Measurements from ENCODE around the gene FXYD7.
"Not testable (repeated sequence)": the region's sequence is repeated elsewhere in the genome, so short reads cannot be mapped to it uniquely, and the experiment has no call there.

FXYD7 gene

DNA sequence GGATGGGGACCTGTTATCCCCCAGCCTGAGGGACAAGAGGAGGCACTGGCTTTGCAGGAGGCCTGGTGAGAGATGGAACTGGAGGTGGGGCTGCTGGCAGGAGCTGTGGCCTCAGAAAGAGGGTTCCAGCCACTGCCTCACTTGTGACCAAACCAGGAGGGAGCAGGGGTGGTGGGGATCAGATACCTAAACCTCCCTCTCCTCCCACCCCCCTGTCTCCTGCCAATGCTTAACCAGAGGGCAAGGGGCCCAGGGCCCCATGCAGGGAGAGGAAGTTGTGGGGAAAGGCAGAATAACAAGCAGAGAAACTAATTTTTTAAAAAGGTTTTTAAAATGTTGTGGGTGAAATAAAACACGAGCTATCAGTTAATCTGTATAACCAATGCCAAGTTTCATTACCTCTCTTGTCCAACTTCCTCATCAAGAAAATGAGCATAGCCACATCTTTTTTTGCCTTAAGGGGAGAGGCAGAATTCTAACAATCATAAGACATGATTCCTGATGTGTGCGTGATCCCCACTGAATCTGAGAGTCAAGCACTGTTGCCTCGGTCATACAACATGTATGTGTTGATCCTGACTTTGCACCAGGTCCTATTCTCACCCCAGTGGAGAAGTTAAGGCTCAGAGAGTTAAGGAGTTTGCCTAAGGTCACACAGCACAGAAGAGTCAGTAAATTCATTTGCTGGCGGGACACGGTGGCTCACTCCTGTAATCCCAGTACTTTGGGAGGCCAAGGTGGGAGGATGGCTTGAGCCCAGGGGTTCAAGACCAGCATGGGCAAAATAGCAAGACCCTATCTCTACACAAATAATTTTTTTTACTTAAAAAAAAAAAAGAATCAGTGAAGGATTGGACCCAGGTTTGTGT, 24.4 kb downstream of the FXYD7 start:
- DNase-seq: no peak

DNA sequence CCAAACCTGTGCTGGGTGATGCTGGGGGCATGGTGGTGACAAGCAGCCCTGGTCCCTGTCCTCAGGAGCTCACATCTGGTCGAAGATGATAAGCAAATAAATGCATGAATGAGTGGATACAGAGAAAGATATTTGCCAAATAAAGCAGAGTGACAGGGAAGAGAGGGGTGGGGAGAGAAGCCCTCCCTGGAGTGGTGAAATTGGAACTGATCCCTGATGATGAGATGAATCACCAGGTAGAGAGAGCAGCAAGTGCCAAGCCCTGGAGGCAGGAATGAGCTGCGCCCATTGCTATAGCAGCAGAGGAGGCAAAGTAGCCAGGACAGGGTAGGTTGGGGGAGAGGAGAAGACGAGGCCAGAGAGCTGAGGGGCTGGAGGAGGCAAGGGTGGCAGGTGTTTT, 25.1 kb downstream of the FXYD7 start:
- no peak for DNase-seq

DNA sequence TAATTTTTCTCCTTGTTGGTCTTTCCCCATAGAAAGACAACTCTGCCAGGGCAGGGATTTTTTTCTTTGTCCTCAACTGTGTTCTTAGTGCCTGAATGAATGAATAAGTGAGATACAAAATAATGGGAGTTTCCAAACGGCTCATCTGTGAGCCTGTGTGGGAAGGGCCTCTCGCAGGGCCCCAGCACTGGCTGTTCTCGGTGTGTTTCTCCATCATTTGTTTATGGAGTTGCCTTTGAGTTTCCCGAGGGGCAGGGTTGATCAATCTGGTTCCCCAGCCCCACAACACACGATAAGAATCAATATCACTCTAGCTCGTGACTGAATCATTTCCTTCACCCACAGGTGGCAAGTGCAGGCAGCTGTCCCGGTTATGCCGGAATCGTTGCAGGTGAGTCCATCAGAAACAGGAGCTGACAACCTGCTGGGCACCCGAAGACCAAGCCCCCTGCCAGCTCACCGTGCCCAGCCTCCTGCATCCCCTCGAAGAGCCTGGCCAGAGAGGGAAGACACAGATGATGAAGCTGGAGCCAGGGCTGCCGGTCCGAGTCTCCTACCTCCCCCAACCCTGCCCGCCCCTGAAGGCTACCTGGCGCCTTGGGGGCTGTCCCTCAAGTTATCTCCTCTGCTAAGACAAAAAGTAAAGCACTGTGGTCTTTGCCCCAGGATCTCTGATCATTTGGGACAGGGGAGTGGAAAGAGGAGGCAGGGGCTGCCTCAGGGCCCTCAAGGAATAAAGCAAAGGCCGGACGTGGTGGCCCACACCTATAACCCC, 26.4 kb downstream of the FXYD7 start:
- no peak for DNase-seq

- DNase-seq: no peak
Observed at GRCh38 chr19:35170359-35171061, 27.5 kb downstream of the FXYD7 start.

DNA sequence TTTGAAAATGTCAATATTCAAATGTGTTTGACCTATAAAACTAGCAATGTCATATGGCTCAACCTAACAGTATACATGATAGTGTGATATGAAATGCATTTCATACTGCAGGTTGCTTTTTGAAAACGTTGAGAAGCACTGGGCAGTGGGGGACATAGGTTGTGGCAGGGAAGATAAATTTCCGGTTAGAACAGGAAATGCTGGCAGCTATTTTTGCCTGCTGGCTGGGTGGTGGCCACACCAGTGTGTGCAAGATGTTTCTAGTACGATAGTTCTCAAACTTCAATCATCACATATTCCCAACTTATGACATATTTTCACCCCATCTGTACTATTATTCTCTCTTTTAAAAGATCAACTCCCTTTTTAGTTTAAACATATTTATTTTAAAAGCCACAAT, 28.7 kb downstream of the FXYD7 start:
- no peak for DNase-seq

DNA sequence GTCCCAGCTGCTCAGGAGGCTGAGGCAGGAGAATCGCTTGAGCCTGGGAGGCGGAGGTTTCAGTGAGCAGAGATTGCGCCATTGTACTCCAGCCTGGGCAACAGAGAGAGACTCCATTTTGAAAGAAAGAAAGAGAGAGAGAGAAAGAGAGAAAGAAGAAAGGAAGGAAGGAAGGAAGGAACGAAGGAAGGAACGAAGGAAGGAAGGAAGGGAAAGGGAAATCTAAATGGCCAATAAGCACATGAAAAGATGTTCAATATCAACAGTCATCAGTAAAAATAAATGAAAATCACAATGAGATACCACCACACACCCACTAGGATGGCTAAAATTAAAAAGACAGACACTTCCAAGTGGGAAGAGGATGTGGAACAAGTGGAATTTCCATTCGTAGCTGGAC, 31.2 kb downstream of the FXYD7 start:
- DNase-seq: no peak

DNA sequence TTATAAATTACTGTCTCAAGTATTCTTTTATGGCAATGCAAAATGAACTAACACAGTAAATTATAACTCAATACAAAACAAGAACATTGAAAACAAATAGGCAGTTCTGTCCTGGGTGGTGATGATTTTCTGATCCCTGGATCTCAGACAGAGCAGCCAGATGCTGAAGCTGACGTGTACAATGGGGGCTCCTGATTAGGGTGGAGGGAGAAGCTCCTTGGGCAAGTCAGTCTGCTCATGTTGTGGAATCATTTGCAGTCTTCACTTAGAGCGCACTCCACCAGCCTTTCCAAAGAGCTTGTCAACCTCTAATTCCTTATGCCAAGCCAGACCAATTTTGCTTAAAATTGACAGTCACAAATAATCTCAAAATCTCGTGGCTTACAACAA, 33.1 kb downstream of the FXYD7 start:
- no peak for DNase-seq

- DNase-seq: no peak
Observed at GRCh38 chr19:35177377-35178274, 34.6 kb downstream of the FXYD7 start.

DNA sequence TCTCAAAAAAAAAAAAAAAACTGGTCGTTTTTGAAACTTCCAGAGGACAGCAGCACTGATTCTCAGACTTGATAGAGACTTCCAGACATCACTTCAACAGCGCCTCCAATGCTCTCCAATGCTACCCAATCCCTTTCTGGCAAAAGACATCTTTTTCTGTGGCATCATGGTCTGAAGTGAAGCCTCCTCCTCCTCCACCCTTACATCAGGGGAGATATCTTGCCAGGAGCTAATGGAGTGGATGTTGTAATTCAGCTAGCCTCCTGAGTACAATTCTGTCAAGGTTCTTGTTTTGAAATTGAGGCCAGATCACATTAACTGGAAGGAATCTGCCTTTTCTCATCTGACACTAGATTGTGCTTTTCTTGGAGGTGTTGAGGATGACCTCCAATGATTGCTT, 35.6 kb downstream of the FXYD7 start:
- no peak for DNase-seq

GRCh38 chr19:35179830-35180229, 36.8 kb downstream of the FXYD7 start:
- DNase-seq: no peak

- no peak for DNase-seq
Observed at GRCh38 chr19:35181387-35181786, 38.3 kb downstream of the FXYD7 start.

GRCh38 chr19:35184267-35184666, 41.2 kb downstream of the FXYD7 start:
- no peak for DNase-seq

DNA sequence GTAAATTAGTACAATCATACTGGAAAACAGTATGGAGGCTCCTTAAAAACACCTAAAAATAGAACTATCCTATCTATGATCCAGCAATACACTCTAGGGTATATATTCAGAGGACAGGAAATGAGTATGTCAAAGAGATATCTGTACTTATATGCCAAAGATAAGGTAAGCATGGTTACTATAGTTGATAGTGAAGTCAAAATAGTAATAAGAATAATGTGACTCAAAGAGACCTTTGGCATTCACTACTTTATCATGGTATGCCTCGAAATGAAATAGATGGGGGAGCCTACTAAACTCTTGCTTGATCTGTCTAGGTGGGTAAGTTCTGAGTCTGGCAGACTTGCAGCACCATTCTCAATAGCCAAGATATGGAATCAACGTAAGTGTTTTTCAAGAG, 41.8 kb downstream of the FXYD7 start:
- DNase-seq: no peak

DNA sequence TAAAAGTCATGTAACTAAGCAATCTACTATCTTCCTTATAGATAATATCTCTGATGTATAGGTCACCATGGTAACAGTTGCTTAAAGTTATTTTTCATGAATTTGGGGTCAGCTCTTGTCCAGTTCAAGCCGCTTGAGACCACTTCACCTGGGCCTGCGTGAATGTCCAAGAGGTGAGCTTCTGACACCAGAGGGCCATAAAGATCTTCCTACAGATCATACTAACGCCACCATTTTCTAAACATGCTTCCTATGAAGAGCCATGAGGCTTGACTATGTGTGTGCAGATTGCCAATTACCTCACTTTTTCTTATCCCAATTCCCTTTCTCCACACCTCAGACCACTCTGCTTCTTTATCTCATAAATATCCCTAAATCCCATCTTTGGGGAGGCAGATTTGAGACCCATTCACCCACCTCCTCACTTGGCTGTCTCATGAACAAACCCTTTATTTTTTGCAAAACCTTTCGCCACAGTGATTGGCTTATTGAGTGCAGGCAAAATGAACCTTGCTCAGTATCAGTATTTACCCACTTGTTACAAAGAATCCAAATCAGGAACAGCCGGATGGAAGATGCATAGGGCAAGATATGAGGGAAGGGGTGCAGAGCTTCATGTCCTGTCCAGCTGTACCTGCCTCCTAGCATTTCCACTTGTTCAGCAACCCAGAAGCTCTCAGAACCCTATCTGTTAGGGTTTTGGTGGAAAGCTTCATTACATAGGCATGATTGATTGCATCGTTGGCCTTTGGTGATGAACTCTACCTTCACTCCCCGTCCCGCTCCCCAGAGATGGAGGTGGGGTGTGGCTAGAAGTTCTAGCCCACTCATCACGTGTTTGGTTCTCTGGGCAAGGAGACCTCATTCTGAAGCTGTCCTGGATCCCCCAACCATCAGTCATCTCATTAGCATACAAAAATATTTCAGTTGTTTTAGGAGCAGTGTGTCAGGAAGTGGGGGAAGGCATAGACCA, 51.2 kb downstream of the FXYD7 start:
- no peak for DNase-seq

DNA sequence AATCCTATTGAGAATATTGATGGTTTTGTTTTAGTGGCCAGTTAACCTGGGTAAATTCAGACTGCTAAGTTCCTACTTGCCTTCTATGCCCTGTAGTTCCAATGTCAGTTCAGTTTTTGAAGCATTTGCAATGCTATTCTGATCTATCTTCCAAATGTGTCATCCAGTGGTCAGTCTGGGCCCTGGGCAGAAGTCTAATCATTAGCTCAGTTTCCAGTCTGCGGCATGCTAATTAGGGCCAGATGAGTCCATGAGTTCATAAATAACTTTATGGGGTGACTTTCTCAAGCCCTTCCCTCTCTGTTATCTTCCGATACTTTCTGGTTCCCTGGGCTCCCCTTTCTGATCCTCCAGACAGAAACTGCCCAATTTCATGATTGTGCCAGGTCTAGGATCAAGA, 52.8 kb downstream of the FXYD7 start:
- no peak for DNase-seq

- not testable (repeated sequence) for DNase-seq
Observed at GRCh38 chr19:35196861-35197260, 53.8 kb downstream of the FXYD7 start.

DNA sequence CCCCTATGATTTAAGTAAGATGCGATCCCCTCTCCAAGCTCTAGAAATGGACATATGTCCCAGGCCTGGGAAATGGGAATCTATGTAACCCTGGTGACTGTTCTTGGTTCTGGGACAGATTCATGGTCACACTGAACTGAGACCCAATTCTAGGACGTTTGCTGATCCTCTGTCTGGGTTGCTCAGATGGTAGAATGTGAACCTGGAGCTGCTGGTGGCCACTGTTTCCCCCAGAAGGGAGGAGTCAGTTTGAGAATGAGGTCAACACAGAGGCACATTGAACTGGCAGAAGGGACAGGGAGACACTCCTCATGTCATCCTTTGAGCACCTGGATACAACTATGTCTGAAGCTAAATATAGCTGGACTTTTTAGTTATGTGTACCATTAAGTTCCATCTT, 56.4 kb downstream of the FXYD7 start:
- DNase-seq: no peak

DNA sequence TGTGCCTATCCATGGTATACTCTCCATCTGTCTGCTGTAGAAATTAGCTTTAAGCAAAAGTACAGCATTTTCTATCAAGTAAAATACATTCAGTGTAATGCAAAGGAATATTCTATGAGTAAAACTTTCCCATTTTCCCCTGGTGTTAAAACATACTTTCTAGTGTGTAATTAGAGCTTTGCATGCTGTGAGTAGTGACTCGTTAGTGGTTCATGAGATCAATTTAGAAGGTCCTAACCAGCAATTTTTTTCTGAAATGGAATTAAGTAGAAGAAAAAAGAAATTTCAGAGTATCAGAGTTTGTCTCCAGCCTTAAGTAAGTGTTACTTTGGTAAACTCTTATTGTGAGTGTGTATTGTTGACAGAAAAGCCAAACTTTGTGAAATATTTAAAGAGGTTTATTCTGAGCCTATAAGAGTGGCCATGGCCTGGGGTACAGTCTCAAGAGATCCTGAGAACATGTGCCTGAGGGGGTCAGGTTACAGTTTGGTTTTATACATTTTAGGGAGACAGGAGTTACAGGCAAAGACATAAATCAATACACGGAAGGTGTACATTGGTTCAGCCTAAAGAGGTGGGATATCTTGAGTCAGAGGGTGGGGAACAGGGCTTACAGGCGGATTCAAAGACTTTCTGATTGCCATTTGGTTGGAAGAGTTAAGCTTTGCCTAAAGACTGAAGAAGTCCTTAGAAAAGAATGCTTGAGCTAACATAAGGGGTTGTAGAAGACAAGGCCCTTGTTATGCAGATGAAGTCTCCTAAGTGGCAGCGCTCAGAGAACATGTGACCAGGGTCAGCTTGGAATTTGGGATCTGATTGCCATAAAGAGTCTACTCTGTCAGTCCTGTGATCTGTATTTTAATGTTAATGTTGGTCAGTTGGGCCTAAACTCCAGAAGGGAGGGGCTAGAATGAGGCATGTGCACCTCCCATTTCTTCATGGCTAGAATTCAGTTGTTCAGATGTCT, 60.0 kb downstream of the FXYD7 start:
- no peak for DNase-seq

All from NCI-H1436 (cell line).